SK-N-SH (cell line): Measurements from ENCODE around the gene USP32. TPM values are rescaled to one million over a fixed set of nuclear protein-coding genes. Genes with fewer than 3 reads are reported as not detected.

Experiments used
- CTCF ChIA-PET: fragments of 300-600, 350-600 bp; formaldehyde crosslinking; extraction: SDS; loops from one replicate; lab custom pipeline; 2021; lab: Yijun Ruan, JAX
- POLR2A ChIA-PET: fragments of 350-600 bp; sonication (Branson Sonifier 250); formaldehyde crosslinking; extraction: SDS; loops from one replicate; lab custom pipeline; 2020; ENCODE audit warnings: antibody characterized with exemption, inconsistent platforms; lab: Yijun Ruan, JAX
- DNase-seq: peaks from one replicate; pipeline ENCODE4 v3.0.0; 2012
- H2AFZ ChIP-seq: fragments of 200-600 bp; sonication (generic); 2 replicates; pipeline ENCODE4 v1.8.1; 2016; ENCODE audit warnings: antibody characterized with exemption, mild to moderate bottlenecking, low read depth
- H3F3A ChIP-seq: fragments of 200-600 bp; sonication (generic); replicated peaks from 2 replicates; pipeline ENCODE3; 2016; ENCODE audit warnings: antibody characterized with exemption, mild to moderate bottlenecking; ENCODE audit not compliant: insufficient read depth
- H3K27ac ChIP-seq, 2 experiments: fragments of 200-500 bp in 1 of 2; fragments of 200-600 bp in 1 of 2; sonication (Bioruptor generic) in 1 of 2; sonication (generic), shearing (Covaris generic) in 1 of 2; 2 replicates each; pipeline versions ENCODE4 v1.5.1 to v1.6.1; 2014 to 2016; ENCODE audit warnings: low read depth in 2 of 2, inconsistent platforms in 1 of 2, low read length in 1 of 2, mild to moderate bottlenecking in 1 of 2, mixed read lengths in 1 of 2
- H3K27me3 ChIP-seq: fragments of 200-600 bp; sonication (generic), shearing (Covaris generic); 2 replicates; pipeline ENCODE4 v1.6.1; 2016; ENCODE audit warnings: mixed run types; ENCODE audit not compliant: insufficient read depth
- H3K36me3 ChIP-seq, 2 experiments: fragments of 200-500 bp in 1 of 2; fragments of 200-600 bp in 1 of 2; sonication (Bioruptor generic) in 1 of 2; sonication (generic) in 1 of 2; replicated peaks in 1 of 2; 2 replicates each; pipeline versions ENCODE3 to v1.5.1; 2014 to 2016; ENCODE audit warnings: low read length in 1 of 2, mild to moderate bottlenecking in 1 of 2; ENCODE audit not compliant: insufficient read depth in 2 of 2, control insufficient read depth in 1 of 2
- H3K4me1 ChIP-seq, 2 experiments: fragments of 200-500 bp in 1 of 2; fragments of 200-600 bp in 1 of 2; sonication (Bioruptor generic) in 1 of 2; sonication (generic), shearing (Covaris generic) in 1 of 2; 2 replicates each; pipeline versions ENCODE4 v1.5.1 to v1.6.1; 2014 to 2016; ENCODE audit warnings: low read depth in 1 of 2, low read length in 1 of 2, mixed run types in 1 of 2; ENCODE audit not compliant: insufficient read depth in 2 of 2, control insufficient read depth in 1 of 2
- H3K4me2 ChIP-seq: fragments of 200-600 bp; sonication (generic), shearing (Covaris generic); 2 replicates; pipeline ENCODE4 v1.6.1; 2017; ENCODE audit warnings: mixed run types
- H3K4me3 ChIP-seq, 2 experiments: fragments of 200-500 bp in 1 of 2; fragments of 200-600 bp in 1 of 2; sonication (Bioruptor generic) in 1 of 2; sonication (generic), shearing (Covaris generic) in 1 of 2; 2 replicates each; pipeline versions ENCODE4 v1.5.1 to v1.8.1; 2014 to 2016; ENCODE audit warnings: low read depth in 2 of 2, inconsistent platforms in 1 of 2, low read length in 1 of 2, mild to moderate bottlenecking in 1 of 2, mixed read lengths in 1 of 2, moderate library complexity in 1 of 2
- H3K79me2 ChIP-seq: fragments of 200-600 bp; sonication (generic); 2 replicates; pipeline ENCODE4 v1.8.1; 2017; ENCODE audit warnings: mild to moderate bottlenecking; ENCODE audit not compliant: insufficient read depth
- H3K9ac ChIP-seq: fragments of 200-600 bp; sonication (generic); 2 replicates; pipeline ENCODE4 v1.6.1; 2017; ENCODE audit warnings: mixed run types
- H3K9me2 ChIP-seq: fragments of 200-600 bp; sonication (generic); 2 replicates; pipeline ENCODE4 v1.6.1; 2017; ENCODE audit warnings: mixed run types
- H3K9me3 ChIP-seq: fragments of 200-600 bp; sonication (generic); 2 replicates; pipeline ENCODE4 v1.6.1; 2017; ENCODE audit warnings: mixed run types, mild to moderate bottlenecking, moderate library complexity
- H4K20me1 ChIP-seq: fragments of 200-600 bp; sonication (generic); 2 replicates; pipeline ENCODE4 v1.6.1; 2017; ENCODE audit warnings: mild to moderate bottlenecking, mixed run types; ENCODE audit not compliant: insufficient read depth
- CHD2 ChIP-seq: fragments of 150-350 bp; IDR thresholded peaks from 2 replicates; pipeline ENCODE4 v1.6.1; 2018; ENCODE audit warnings: low read length; ENCODE audit not compliant: partially characterized antibody
- ELF1 ChIP-seq: IDR thresholded peaks from 2 replicates; pipeline ENCODE4 v1.4.0; 2012
- EP300 ChIP-seq, 2 experiments: IDR thresholded peaks; 2 replicates each; pipeline versions ENCODE4 v1.4.0 to v1.6.1; 2012; ENCODE audit warnings: borderline replicate concordance in 1 of 2, low read depth in 1 of 2, low read length in 1 of 2
- MEF2A ChIP-seq: IDR thresholded peaks from 2 replicates; pipeline ENCODE4 v1.4.0; 2012; ENCODE audit warnings: low read depth, borderline replicate concordance
- MXI1 ChIP-seq: IDR thresholded peaks from 2 replicates; pipeline ENCODE4 v1.6.1; 2012; ENCODE audit warnings: mild to moderate bottlenecking, low read depth, low read length, improper control_type of control experiment
- NFIC ChIP-seq: IDR thresholded peaks from 2 replicates; pipeline ENCODE4 v1.4.0; 2012; ENCODE audit warnings: borderline replicate concordance
- PBX3 ChIP-seq: IDR thresholded peaks from 2 replicates; pipeline ENCODE4; 2012
- RCOR1 ChIP-seq: fragments of 150-350 bp; IDR thresholded peaks from 2 replicates; pipeline ENCODE4 v1.6.1; 2017; ENCODE audit warnings: antibody characterized with exemption, low read length
- REST ChIP-seq: IDR thresholded peaks from 2 replicates; pipeline ENCODE4 v1.6.1; 2012; ENCODE audit warnings: mild to moderate bottlenecking, low read depth, low read length, moderate library complexity
- SIN3A ChIP-seq: IDR thresholded peaks from 2 replicates; pipeline ENCODE4 v1.6.1; 2012; ENCODE audit warnings: low read depth, mild to moderate bottlenecking, low read length, moderate library complexity, borderline replicate concordance
- TAF1 ChIP-seq: IDR thresholded peaks from 2 replicates; pipeline ENCODE4 v1.6.1; 2012; ENCODE audit warnings: low read depth, mild to moderate bottlenecking, low read length, moderate library complexity, borderline replicate concordance
- TCF12 ChIP-seq: IDR thresholded peaks from 2 replicates; pipeline ENCODE4 v1.4.0; 2012
- TEAD4 ChIP-seq: IDR thresholded peaks from 2 replicates; pipeline ENCODE4 v1.4.0; 2012; ENCODE audit warnings: mild to moderate bottlenecking, borderline replicate concordance; ENCODE audit not compliant: insufficient read depth
- USF2 ChIP-seq: fragments of 150-350 bp; IDR thresholded peaks from 2 replicates; pipeline ENCODE4 v1.6.1; 2017; ENCODE audit warnings: antibody characterized with exemption, low read length, low read depth, borderline replicate concordance
- polyA plus RNA-seq, 3 experiments: library from polyadenylated mRNA; depleted of rRNA; stranded (reverse); fragments of >200 nt; gene quantifications; 2 replicates each; pipeline ENCODE4 v1.2.3, GENCODE V29; 2012

USP32 gene
- polyA plus RNA-seq, 1 of the 3 experiments (the other 2 are of a cell fraction): 25.6 TPM

GRCh38 chr17:60249290-60249826, 142.6 kb downstream of the USP32 start:
- Histone ChIP-seq H3K27ac (no peak overlapping the region), H4K20me1 (no peaks in the 10 kb centered on the region), H3K9ac (no peak overlapping the region), H3K4me2 (no peak overlapping the region), H3K79me2 (no peaks in the 10 kb centered on the region), H3K36me3 (peaks cover 48 to 76% of the 10 kb centered on the region in 2 experiments), H2AFZ (no peak overlapping the region), H3K4me3 (no peak overlapping the region), H3K9me3 (peaks cover 6% of the 10 kb centered on the region; the same call in 1 of the 2 replicates), H3K9me2 (0 out of 2 replicates have a peak, but pooled peaks cover 2% of the 10 kb centered on the region), H3K4me1 (no peaks in the 10 kb centered on the region), H3K27me3 (no peaks in the 10 kb centered on the region), H3F3A (no peaks in the 10 kb centered on the region)
- ChIA-PET CTCF (interaction anchor here (0.8 kb wide), 2 partner anchors 18 to 19 kb away, joined by 3 read pairs; no protein-coding TSS in a partner anchor), POLR2A (no interaction called here)
- no peak for DNase-seq
- no peak for TF ChIP-seq PBX3
- TF ChIP-seq NFIC: no peak
- no peak for TF ChIP-seq MEF2A
- no peak for TF ChIP-seq REST
- TF ChIP-seq TAF1: no peak
- TF ChIP-seq SIN3A: no peak
- TF ChIP-seq MXI1: no peak
- TF ChIP-seq EP300 (IDR thresholded peaks at IDR 0.05; ENCODE audit: borderline replicate concordance in 1 of 2, low read depth in 1 of 2, low read length in 1 of 2): no peak
- TF ChIP-seq CHD2: no peak
- TF ChIP-seq TCF12: no peak
- TF ChIP-seq USF2: no peak
- no peak for TF ChIP-seq TEAD4
- TF ChIP-seq ELF1: no peak
- TF ChIP-seq RCOR1: no peak
